Activated naive CD4-positive, alpha-beta T cell treated with anti-CD3 and anti-CD28 coated beads for 36 hours (primary cell): ENCODE results near the gene PTDSS2. TPM values are rescaled to one million over a fixed set of nuclear protein-coding genes. Genes with fewer than 3 reads are reported as not detected.

Experiments
- CTCF ChIA-PET: fragments of 350-600 bp; sonication (Branson Sonifier 250); formaldehyde crosslinking; loops from one replicate; lab custom pipeline; 2021; ENCODE audit warnings: antibody characterized with exemption; lab: Charles Lee
- DNase-seq: peaks from one replicate; pipeline ENCODE4 v3.0.0-alpha.2; 2020
- H3K27ac Mint-ChIP-seq: one replicate; pipeline ENCODE4 v1.8.0; 2021; ENCODE audit warnings: mild to moderate bottlenecking, mixed read lengths
- H3K27me3 Mint-ChIP-seq: one replicate; pipeline ENCODE4 v1.8.0; 2021; ENCODE audit warnings: low read depth, mixed read lengths
- H3K36me3 Mint-ChIP-seq: one replicate; pipeline ENCODE4 v1.8.0; 2021; ENCODE audit warnings: low read depth, mixed read lengths
- H3K4me1 Mint-ChIP-seq: one replicate; pipeline ENCODE4 v1.8.0; 2021; ENCODE audit warnings: low read depth, mixed read lengths
- H3K4me3 Mint-ChIP-seq: one replicate; pipeline ENCODE4 v1.8.0; 2021; ENCODE audit warnings: mild to moderate bottlenecking, moderate library complexity, mixed read lengths
- H3K9me3 Mint-ChIP-seq: one replicate; pipeline ENCODE4 v1.8.0; 2021; ENCODE audit warnings: mixed read lengths
- intact Hi-C: fragments of 100-400 bp; cut with micrococcal nuclease; formaldehyde crosslinking; loops from one replicate; pipeline ENCODE4 v1.15.1; 2023
- total RNA-seq, 2 experiments: library from RNA; stranded (reverse); gene quantifications; one replicate each; pipeline ENCODE4 v1.2.3, GENCODE V29; 2021

The PTDSS2 gene
- total RNA-seq, 2 experiments from 2014 or later = 12.1 to 15.0 TPM

GRCh38 chr11:469684-470560, 19.8 kb downstream of the PTDSS2 start:
- Mint-ChIP-seq H3K27me3 (no peaks in the 10 kb centered on the region), H3K36me3 (peaks cover 5% of the 10 kb centered on the region), H3K4me3 (no peak overlapping the region), H3K4me1 (peaks cover 1% of the 10 kb centered on the region), H3K27ac (no peak overlapping the region), H3K9me3 (no peaks in the 10 kb centered on the region)
- CTCF ChIA-PET = interaction anchor here (1.1 kb wide), 1 partner anchor 23 kb away, joined by 3 read pairs; no protein-coding TSS in a partner anchor
- intact Hi-C loops = no loop called here
- DNase-seq = no peak

- Mint-ChIP-seq H3K36me3 (peaks cover 2% of the 10 kb centered on the region), H3K27ac (no peak overlapping the region), H3K27me3 (no peaks in the 10 kb centered on the region), H3K9me3 (no peaks in the 10 kb centered on the region), H3K4me1 (peaks cover 1% of the 10 kb centered on the region), H3K4me3 (no peak overlapping the region)
- CTCF ChIA-PET = interaction anchor here (0.6 kb wide), 1 partner anchor 24 kb away, joined by 3 read pairs; no protein-coding TSS in a partner anchor
- DNase-seq = no peak
- intact Hi-C loops = no loop called here
Measured at GRCh38 chr11:471468-472145, 21.5 kb downstream of the PTDSS2 start.

- Mint-ChIP-seq H3K4me3 (no peak overlapping the region), H3K27me3 (no peaks in the 10 kb centered on the region), H3K27ac (no peak overlapping the region), H3K36me3 (no peaks in the 10 kb centered on the region), H3K9me3 (no peaks in the 10 kb centered on the region), H3K4me1 (peaks cover 1% of the 10 kb centered on the region)
- DNase-seq = no peak
- CTCF ChIA-PET = interaction anchor here (0.6 kb wide), 1 partner anchor 24 kb away, joined by 3 read pairs; no protein-coding TSS in a partner anchor
- intact Hi-C loops = no loop called here
Measured at GRCh38 chr11:472272-472671, 22.2 kb downstream of the PTDSS2 start.

- CTCF ChIA-PET = no interaction called here
- no peaks in the 10 kb centered on the region for H3K9me3 Mint-ChIP-seq
- no peaks in the 10 kb centered on the region for H3K36me3 Mint-ChIP-seq
- no peak for DNase-seq
- no peaks in the 10 kb centered on the region for H3K27me3 Mint-ChIP-seq
- H3K27ac Mint-ChIP-seq = no peak overlapping the region
- peaks cover 1% of the 10 kb centered on the region for H3K4me1 Mint-ChIP-seq
- intact Hi-C loops = no loop called here
- no peak overlapping the region for H3K4me3 Mint-ChIP-seq
Measured at GRCh38 chr11:472816-473215, 22.7 kb downstream of the PTDSS2 start.

- no peak overlapping the region for H3K4me3 Mint-ChIP-seq
- intact Hi-C loops = no loop called here
- no peak for DNase-seq
Measured at GRCh38 chr11:473415-473814, 23.3 kb downstream of the PTDSS2 start.

GRCh38 chr11:473962-474785, 24.1 kb downstream of the PTDSS2 start:
- CTCF ChIA-PET = no interaction called here
- H3K27me3 Mint-ChIP-seq = no peaks in the 10 kb centered on the region
- no peaks in the 10 kb centered on the region for H3K9me3 Mint-ChIP-seq
- peaks cover 1% of the 10 kb centered on the region for H3K4me1 Mint-ChIP-seq
- no peaks in the 10 kb centered on the region for H3K36me3 Mint-ChIP-seq
- no peak for DNase-seq
- H3K27ac Mint-ChIP-seq = no peak overlapping the region
- no peak overlapping the region for H3K4me3 Mint-ChIP-seq
- intact Hi-C loops = no loop called here

More at GRCh38 chr11:473415-473814, 23.3 kb downstream of the PTDSS2 start:
- H3K27ac Mint-ChIP-seq = no peak overlapping the region
- no peaks in the 10 kb centered on the region for H3K9me3 Mint-ChIP-seq
- no peaks in the 10 kb centered on the region for H3K36me3 Mint-ChIP-seq
- CTCF ChIA-PET = no interaction called here
- no peaks in the 10 kb centered on the region for H3K27me3 Mint-ChIP-seq
- peaks cover 1% of the 10 kb centered on the region for H3K4me1 Mint-ChIP-seq

- CTCF ChIA-PET = no interaction called here
- intact Hi-C loops = no loop called here
Measured at GRCh38 chr11:474914-475506, 24.9 kb downstream of the PTDSS2 start.

GRCh38 chr11:475941-476340, 25.9 kb downstream of the PTDSS2 start:
- no peaks in the 10 kb centered on the region for H3K9me3 Mint-ChIP-seq
- intact Hi-C loops = no loop called here
- CTCF ChIA-PET = interaction anchor here (0.8 to 1.6 kb wide), 2 partner anchors 31 to 43 kb away, joined by 3 to 4 read pairs; no protein-coding TSS in a partner anchor
- no peaks in the 10 kb centered on the region for H3K27me3 Mint-ChIP-seq
- no peak for DNase-seq
- no peak overlapping the region for H3K27ac Mint-ChIP-seq
- no peak overlapping the region for H3K4me3 Mint-ChIP-seq
- H3K36me3 Mint-ChIP-seq = no peaks in the 10 kb centered on the region
- no peaks in the 10 kb centered on the region for H3K4me1 Mint-ChIP-seq

More at GRCh38 chr11:474914-475506, 24.9 kb downstream of the PTDSS2 start:
- Mint-ChIP-seq H3K9me3 (no peaks in the 10 kb centered on the region), H3K4me1 (no peaks in the 10 kb centered on the region), H3K27ac (no peak overlapping the region), H3K4me3 (no peak overlapping the region), H3K36me3 (no peaks in the 10 kb centered on the region), H3K27me3 (no peaks in the 10 kb centered on the region)
- no peak for DNase-seq

- Mint-ChIP-seq H3K36me3 (peaks cover under 1% of the 10 kb centered on the region), H3K4me1 (no peaks in the 10 kb centered on the region), H3K27ac (no peak overlapping the region), H3K27me3 (no peaks in the 10 kb centered on the region), H3K9me3 (no peaks in the 10 kb centered on the region), H3K4me3 (no peak overlapping the region)
- intact Hi-C loops = no loop called here
- no peak for DNase-seq
- CTCF ChIA-PET = interaction anchor here (0.8 to 1.6 kb wide), 2 partner anchors 31 to 42 kb away, joined by 3 to 4 read pairs; no protein-coding TSS in a partner anchor
Measured at GRCh38 chr11:476416-476815, 26.3 kb downstream of the PTDSS2 start.

GRCh38 chr11:477052-477715, 27.1 kb downstream of the PTDSS2 start:
- intact Hi-C loops = no loop called here
- Mint-ChIP-seq H3K27ac (no peak overlapping the region), H3K27me3 (no peaks in the 10 kb centered on the region), H3K9me3 (no peaks in the 10 kb centered on the region), H3K4me3 (no peak overlapping the region), H3K36me3 (peaks cover 2% of the 10 kb centered on the region), H3K4me1 (no peaks in the 10 kb centered on the region)
- DNase-seq = no peak
- CTCF ChIA-PET = interaction anchor here (1.6 kb wide), 1 partner anchor 41 kb away, joined by 4 read pairs; no protein-coding TSS in a partner anchor

GRCh38 chr11:479311-479710, 29.2 kb downstream of the PTDSS2 start:
- no peaks in the 10 kb centered on the region for H3K9me3 Mint-ChIP-seq
- intact Hi-C loops = no loop called here
- CTCF ChIA-PET = no interaction called here
- H3K36me3 Mint-ChIP-seq = peaks cover 2% of the 10 kb centered on the region
- no peaks in the 10 kb centered on the region for H3K27me3 Mint-ChIP-seq
- no peak overlapping the region for H3K4me3 Mint-ChIP-seq
- no peaks in the 10 kb centered on the region for H3K4me1 Mint-ChIP-seq
- no peak for DNase-seq
- no peak overlapping the region for H3K27ac Mint-ChIP-seq
